ENCODE results near the gene CTLA4. TPM values are rescaled to one million over a fixed set of nuclear protein-coding genes. Genes with fewer than 3 reads are reported as not detected.

CTLA4 gene
- total RNA-seq, 4 donors from 2014 or later: 1.2 TPM; not detected in 3

Other genes with a start within 250 kb of the CTLA4 start
- 1 to 10 TPM in 1 of 4 donors, under 1 TPM in 2, not detected in 1; 0.08 to 1.0 (median 0.15) TPM for gene CD28, start 161.1 kb upstream of the CTLA4 start, total RNA-seq
- gene ICOS, start 69.0 kb downstream of the CTLA4 start, total RNA-seq: under 1 TPM in 1 of 4 donors, not detected in 3; 0.47 TPM

All from suprapubic skin (tissue), 4 donors.